GM19238 (cell line): ENCODE results near the gene GUCY2D.
A peak's percentile ranks its signal among the peaks of the same experiment; 100 is the strongest.
"Not testable (repeated sequence)": the region's sequence is repeated elsewhere in the genome, so short reads cannot be mapped to it uniquely, and the experiment has no call there.

Experiments
- DNase-seq: peaks from one replicate; pipeline ENCODE4 v3.0.0; 2011; ENCODE audit warnings: low spot score; ENCODE audit not compliant: insufficient read length

The GUCY2D gene

DNA sequence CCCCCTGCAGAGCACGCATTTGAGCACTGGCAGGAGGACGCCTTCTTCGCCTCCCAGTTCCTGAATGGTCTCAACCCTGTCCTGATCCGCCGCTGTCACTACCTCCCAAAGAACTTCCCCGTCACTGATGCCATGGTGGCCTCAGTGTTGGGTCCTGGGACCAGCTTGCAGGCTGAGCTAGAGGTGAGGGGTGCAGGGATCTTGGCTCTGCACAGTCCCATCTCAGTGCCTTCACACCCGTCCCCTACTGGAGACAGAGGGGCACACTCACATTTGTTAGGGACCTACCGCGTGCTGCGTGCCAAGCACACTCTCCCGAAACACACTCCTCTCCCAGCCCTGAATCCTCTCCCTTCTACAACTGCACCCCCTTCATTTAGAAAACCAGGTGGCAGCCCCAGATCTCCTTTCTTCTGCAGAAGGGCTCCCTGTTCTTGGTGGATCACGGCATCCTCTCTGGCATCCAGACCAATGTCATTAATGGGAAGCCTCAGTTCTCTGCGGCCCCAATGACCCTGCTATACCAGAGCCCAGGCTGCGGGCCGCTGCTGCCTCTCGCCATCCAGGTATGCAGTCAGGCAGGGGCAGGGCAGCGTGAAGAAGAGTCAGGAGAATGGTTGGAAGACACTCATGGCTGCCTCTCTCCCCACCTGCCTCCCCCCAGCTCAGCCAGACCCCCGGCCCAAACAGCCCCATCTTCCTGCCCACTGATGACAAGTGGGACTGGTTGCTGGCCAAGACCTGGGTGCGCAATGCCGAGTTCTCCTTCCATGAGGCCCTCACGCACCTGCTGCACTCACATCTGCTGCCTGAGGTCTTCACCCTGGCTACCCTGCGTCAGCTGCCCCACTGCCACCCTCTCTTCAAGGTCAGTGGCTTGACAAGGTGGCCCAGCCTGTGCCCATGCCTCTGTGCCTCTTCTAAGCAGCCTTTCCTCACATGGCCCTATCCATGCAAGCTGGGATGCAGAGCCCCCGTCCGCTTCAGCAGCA lies 42.7 kb downstream of the GUCY2D start:
- DNase-seq = no peak

DNA sequence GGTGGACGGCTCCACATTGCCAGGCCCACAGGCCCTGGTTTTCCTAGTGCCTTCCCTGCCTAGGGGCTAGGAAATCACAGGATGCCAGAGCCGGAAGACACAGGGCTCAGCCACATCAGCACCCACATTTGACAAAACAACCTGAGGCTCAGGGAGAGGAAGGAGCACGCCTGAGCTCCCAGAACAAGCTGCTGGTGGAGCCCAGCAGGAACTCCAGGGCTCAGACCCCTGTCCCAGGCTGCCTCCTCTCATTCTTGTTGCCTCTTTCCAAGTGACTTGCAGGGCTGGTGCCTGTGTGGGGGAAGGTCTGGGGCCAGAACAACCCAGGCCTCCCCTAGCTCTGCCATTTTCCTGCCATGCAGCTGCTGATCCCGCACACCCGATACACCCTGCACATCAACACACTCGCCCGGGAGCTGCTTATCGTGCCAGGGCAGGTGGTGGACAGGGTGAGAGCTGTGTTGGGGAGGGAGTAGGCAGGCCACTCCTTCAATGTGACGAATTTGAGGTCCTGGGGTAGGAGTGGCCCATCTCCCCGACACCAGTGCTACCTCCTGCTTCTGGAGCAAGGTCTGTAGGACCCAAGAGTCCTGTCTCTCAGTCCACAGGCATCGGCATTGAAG lies 44.0 kb downstream of the GUCY2D start:
- no peak for DNase-seq

DNA sequence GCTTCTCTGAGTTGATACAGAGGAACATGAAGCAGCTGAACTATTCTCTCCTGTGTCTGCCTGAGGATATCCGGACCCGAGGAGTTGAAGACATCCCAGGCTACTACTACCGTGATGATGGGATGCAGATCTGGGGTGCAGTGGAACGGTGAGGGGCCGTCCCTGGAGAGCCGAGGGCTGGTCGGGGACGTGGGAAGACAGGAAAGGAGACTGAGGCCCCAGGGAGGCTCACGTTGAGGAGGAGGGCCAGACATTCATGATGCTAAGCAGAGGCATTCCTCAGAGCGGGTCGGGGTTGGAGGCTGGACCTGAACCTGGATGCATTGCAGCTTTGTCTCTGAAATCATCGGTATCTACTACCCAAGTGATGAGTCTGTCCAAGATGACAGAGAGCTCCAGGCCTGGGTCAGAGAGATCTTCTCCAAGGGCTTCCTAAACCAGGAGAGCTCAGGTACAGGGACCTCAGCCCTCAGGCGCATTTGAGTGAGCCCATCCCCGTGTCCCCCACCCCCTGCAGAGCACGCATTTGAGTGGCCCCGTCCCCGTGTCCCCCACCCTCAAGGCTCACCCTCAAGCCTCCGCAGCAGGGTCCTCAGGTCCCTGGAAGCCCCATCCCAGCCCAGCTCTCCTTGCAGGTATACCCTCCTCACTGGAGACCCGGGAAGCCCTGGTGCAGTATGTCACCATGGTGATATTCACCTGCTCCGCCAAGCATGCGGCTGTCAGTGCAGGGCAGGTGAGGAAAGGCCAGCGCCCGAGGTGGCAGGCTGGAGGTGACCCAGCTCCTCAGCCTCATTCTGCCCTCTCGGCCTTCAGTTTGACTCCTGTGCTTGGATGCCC lies 44.7 kb downstream of the GUCY2D start:
- DNase-seq = no peak

DNA sequence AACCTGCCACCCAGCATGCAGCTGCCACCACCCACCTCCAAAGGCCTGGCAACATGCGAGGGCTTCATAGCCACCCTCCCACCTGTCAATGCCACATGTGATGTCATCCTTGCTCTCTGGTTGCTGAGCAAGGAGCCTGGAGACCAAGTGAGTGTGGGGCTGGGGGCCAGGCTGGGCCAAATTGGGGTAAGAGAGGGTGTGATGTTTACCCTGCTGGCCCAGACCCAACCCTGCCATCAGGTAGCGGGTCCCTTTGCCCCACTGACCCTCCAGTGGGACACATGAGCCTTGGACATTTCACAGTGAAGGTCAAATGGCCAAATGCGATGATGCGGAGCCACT lies 45.3 kb downstream of the GUCY2D start:
- DNase-seq = no peak

DNA sequence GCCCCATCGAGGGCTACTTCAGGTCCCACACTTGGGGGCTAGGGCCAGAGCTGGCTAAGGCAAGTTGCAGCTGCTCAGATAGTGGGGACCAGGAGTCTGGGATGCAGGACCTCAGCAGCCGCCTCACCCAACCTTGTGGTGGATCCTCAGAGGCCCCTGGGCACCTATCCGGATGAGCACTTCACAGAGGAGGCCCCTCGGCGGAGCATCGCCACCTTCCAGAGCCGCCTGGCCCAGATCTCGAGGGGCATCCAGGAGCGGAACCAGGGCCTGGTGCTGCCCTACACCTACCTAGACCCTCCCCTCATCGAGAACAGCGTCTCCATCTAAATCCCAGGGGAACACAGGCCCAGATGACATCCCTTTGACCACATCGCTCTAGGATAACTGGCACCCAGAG lies 45.8 kb downstream of the GUCY2D start:
- DNase-seq = no peak

DNA sequence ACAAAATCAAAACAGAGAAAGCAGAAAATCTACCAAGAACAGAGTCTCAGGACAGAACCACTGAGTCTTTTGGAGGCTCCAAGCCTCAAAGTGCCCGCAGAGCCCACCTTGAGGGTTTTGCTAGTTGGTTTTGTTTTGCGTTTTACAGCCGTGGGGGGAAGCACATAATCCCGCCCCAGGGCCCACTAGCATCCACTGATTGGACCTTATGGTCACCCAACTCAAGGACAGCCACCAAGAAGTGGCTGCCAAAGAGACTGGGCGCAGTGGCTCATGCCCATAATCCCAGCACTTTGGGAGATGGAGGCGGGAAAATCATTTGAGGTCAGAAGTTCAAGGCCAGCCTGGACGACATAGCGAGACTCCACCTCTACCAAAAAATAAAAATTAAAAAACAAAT lies 46.3 kb downstream of the GUCY2D start:
- DNase-seq = no peak

DNA sequence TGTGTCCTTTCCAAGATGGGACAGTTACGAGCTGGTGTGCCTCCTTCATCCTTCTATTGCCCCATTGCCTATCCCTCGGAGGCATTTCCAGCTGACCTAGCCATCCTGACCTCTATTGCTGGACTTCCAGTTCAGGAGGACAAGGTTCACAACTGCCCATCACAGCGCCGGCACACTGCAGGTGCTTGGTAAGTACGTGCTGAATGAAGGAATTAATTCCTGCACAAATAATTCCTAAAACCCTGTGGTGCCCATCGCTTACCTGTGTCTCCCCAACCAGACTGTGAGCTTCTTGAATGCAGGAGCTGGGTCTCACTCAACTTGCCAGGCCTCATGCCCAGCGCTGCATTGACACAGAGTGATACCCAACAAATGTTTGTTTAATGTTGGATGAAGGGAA lies 49.4 kb downstream of the GUCY2D start:
- no peak for DNase-seq

DNA sequence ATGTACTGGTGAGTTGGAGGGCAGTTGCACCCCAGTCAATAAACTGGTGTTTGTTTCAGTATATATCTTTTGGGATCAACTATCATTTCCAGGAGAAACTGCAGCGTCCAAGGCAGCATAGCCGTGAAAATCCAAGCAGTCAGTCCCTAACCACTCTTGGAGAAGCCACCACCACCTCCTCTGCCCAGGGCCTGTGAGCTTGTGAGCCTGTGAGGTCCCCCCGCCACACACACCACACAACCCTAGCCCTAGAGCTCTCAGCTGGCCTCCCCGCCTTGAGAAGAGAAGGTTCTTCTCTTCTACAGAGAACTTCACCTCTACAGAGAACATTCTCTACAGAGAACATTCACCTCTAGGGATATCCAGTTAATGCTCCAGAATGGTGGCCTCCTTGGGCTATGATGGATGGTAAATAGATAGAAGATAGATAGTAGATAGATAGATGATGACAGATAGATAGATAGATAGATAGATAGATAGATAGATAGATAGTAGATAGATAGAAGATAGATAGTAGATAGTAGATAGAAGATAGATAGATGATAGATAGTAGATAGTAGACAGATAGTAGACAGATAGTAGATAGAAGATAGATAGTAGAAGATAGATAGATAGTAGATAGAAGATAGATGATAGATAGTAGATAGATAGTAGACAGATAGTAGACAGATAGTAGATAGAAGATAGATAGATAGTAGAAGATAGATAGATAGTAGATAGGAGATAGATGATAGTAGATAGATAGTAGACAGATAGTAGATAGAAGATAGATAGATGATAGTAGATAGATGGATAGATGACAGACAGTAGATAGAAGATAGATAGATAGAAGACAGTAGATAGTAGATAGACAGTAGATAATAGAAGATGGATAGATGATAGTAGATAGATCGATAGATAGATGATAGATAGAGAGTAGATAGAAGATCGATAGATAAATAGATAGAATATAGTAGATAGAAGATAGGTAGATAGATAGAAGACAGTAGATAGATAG lies 50.1 kb downstream of the GUCY2D start:
- no peak for DNase-seq

DNA sequence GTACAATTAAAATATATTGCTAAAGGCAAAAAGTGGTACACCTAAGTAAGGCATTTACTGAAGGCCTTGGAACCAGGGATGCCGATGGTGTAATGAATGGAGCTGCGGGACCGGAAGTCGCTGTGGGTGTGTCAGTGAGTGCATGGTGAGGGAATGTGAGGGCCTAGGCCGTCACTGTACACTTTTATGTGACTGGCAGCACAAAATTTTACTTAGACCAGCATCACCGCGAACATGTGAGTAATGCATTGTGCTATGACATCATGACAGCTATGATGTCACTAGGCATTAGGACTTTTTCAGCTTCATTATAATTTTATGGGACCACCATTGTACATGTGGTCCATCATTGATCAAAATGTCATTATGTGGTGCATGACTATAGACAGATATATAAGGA lies 51.2 kb downstream of the GUCY2D start:
- no peak for DNase-seq

GRCh38 chr17:8055851-8056231 lies 53.4 kb downstream of the GUCY2D start:
- DNase-seq = no peak

- DNase-seq = no peak
Observed at GRCh38 chr17:8056232-8056975, 54.0 kb downstream of the GUCY2D start.

GRCh38 chr17:8056976-8057625 lies 54.7 kb downstream of the GUCY2D start:
- no peak for DNase-seq

- peak; percentile 71 for DNase-seq
Observed at GRCh38 chr17:8057691-8058114, 55.3 kb downstream of the GUCY2D start.

- no peak for DNase-seq
Observed at GRCh38 chr17:8059131-8059530, 56.7 kb downstream of the GUCY2D start.

- peak; percentile 69 for DNase-seq
Observed at GRCh38 chr17:8060274-8060673, 57.9 kb downstream of the GUCY2D start.

GRCh38 chr17:8061851-8062250 lies 59.4 kb downstream of the GUCY2D start:
- DNase-seq = not testable (repeated sequence)

DNA sequence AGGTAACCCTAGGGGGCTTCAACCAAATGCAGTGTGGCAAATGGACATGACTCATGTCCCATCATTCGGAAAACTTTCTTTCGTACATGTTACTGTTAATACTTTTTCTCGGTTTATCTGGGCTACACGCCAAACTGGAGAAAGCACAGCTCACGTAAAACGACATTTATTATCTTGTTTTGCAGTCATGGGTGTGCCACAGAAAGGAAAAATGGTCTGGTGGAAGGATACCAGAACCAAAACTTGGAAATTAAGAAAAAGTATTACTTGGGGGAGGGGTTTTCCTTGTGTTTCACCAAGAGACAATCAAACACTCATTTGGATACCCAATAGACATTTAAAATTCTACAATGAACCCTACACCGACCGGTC lies 60.0 kb downstream of the GUCY2D start:
- DNase-seq = no peak

- DNase-seq = no peak
Observed at GRCh38 chr17:8062807-8063483, 60.5 kb downstream of the GUCY2D start.
